Measurements from ENCODE around the gene INPP5A. TPM values are rescaled to one million over a fixed set of nuclear protein-coding genes. Genes with fewer than 3 reads are reported as not detected.
"Not testable (repeated sequence)": the region's sequence is repeated elsewhere in the genome, so short reads cannot be mapped to it uniquely, and the experiment has no call there.

The INPP5A gene
- total and polyA plus RNA-seq, 10 of the 15 experiments (the other 5 are each of a cell fraction or from before 2014, with no cell fraction given): 0.52 to 15.0 (median 6.3) TPM

DNA sequence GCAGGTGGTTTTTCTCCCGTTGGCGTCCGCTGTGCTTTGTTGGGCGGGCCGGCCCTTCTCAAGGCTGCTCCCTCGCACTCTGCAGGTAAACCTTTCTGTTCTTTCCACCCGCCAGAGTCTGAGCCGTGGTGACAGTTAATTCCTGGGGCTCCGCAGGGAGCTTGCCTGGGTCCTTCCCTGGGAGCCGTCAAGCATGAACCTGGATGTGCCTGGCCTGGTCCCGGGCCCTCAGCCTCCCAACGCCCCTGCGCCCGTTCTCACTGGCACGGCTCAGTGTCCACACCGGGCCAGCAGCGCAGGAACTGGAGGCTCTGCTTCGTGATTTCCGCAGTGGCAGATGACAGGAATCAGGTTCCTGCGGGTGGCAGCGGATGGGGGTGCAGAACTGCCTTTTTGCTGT is 259.3 kb downstream of the INPP5A start:
- FAIRE-seq (no peak), DNase-seq (ENCODE audit: low read depth, low spot score) (no peak), ATAC-seq (no peak)
- H4K20me1 ChIP-seq (ENCODE audit: control insufficient read depth, insufficient read depth): no peaks in the 10 kb centered on the region
- CTCF ChIA-PET: no interaction called here
- H3K4me2 ChIP-seq (ENCODE audit: control insufficient read depth, insufficient read depth): no peak overlapping the region
- POLR2A ChIA-PET: no interaction called here
- H3K4me1 ChIP-seq (ENCODE audit: control insufficient read depth, insufficient read depth, low read length): no peaks in the 10 kb centered on the region
- no peak overlapping the region for H3K27ac ChIP-seq (ENCODE audit: control insufficient read depth, insufficient read depth)
- H3K4me3 ChIP-seq: no peak overlapping the region
- H3K36me3 ChIP-seq (ENCODE audit: control insufficient read depth in 2 of 2, insufficient read depth in 2 of 2, low read length in 1 of 2): no peaks in the 10 kb centered on the region
- WGBS (ENCODE audit: insufficient coverage, insufficient replicate concordance, low lambda C conversion rate, missing lambda C conversion rate): 80% methylated on average over 21 of the region's 21 CpGs
- peaks cover 2% of the 10 kb centered on the region; the same call in 1 of the 3 replicates for H3K9me3 ChIP-seq (replicated peaks; ENCODE audit: control insufficient read depth, insufficient read depth, low read length)
- RAD21 ChIA-PET (ENCODE audit: unreplicated experiment): no interaction called here
- in situ Hi-C loops (cut with MboI): no loop called here
- intact Hi-C loops (cut with micrococcal nuclease; ENCODE audit: unreplicated experiment): no loop called here
- SMC1A ChIA-PET (ENCODE audit: uncharacterized antibody, unreplicated experiment): no interaction called here
- no peak overlapping the region for H3K9ac ChIP-seq (ENCODE audit: control insufficient read depth, insufficient read depth, low read length)
- no peak overlapping the region for H2AFZ ChIP-seq (ENCODE audit: control insufficient read depth, low read depth, low read length)
- H3K27me3 ChIP-seq (replicated peaks in 1 of 2; ENCODE audit: control insufficient read depth in 2 of 2, insufficient read depth in 2 of 2, low read length in 1 of 2): no peaks in the 10 kb centered on the region
- H3K79me2 ChIP-seq (ENCODE audit: control insufficient read depth, insufficient read depth, low read length): no peaks in the 10 kb centered on the region
- TF ChIP-seq RUNX3 (IDR thresholded peaks at IDR 0.05; ENCODE audit: low read length) (no peak), POLR2A (IDR thresholded peaks at IDR 0.05; ENCODE audit: low read depth, low read length) (no peak), CHD1 (IDR thresholded peaks at IDR 0.05; ENCODE audit: low read depth, low read length) (no peak), RELA (IDR thresholded peaks at IDR 0.05; ENCODE audit: borderline replicate concordance, partially characterized antibody) (no peak), CHD4 (IDR thresholded peaks at IDR 0.05) (no peak), CBX3 (IDR thresholded peaks at IDR 0.05; ENCODE audit: borderline replicate concordance, low read depth) (no peak), SP1 (IDR thresholded peaks at IDR 0.05; ENCODE audit: low read depth, low read length) (no peak), SRF (IDR thresholded peaks at IDR 0.05; ENCODE audit: low read depth in 2 of 2, low read length in 2 of 2) (no peak), FOXM1 (IDR thresholded peaks at IDR 0.05; ENCODE audit: low read depth, low read length) (no peak), CREM (IDR thresholded peaks at IDR 0.05; ENCODE audit: low read depth) (no peak), BMI1 (IDR thresholded peaks at IDR 0.05; ENCODE audit: borderline replicate concordance) (no peak), RB1 (IDR thresholded peaks at IDR 0.05; ENCODE audit: borderline replicate concordance) (no peak), NFYB (IDR thresholded peaks at IDR 0.05; ENCODE audit: insufficient read depth, low read depth, low read length) (no peak), GATAD2B (conservative IDR thresholded peaks at IDR 0.05; ENCODE audit: low read depth) (no peak), POLR2AphosphoS2 (IDR thresholded peaks at IDR 0.05; ENCODE audit: low read depth, low read length) (no peak), ZNF217 (IDR thresholded peaks at IDR 0.05) (no peak), SUZ12 (IDR thresholded peaks at IDR 0.05; ENCODE audit: unreplicated experiment) (no peak), SIX5 (IDR thresholded peaks at IDR 0.05; ENCODE audit: low read depth, low read length, severe bottlenecking) (no peak), NR2C2 (IDR thresholded peaks at IDR 0.05; ENCODE audit: borderline replicate concordance, control insufficient read depth, insufficient read length, low read depth) (no peak)
- no TSS peak for BruUV-seq (replicated peaks)

DNA sequence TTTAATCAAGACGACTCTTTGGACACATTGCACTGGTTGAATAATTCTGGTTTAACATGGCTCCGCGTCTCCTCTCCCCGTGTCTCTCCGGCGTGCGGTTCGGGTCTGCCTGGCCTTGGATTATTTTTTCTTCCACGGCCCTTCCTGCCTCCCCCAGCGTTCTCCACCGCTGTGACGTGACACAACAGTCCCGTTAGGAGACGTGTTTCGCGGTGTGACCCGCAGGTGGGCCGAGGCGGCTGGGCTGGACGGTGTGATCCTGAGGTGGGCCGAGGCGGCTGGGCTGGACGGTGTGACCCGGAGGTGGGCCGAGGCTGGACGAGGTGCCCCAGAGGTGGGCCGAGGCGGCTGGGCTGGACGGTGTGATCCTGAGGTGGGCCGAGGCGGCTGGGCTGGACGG is 260.4 kb downstream of the INPP5A start:
- DNase-seq (ENCODE audit: low read depth, low spot score); POLR2A ChIA-PET; H3K9ac ChIP-seq (ENCODE audit: control insufficient read depth, insufficient read depth, low read length); H3K36me3 ChIP-seq (ENCODE audit: control insufficient read depth in 2 of 2, insufficient read depth in 2 of 2, low read length in 1 of 2); H3K27me3 ChIP-seq (replicated peaks in 1 of 2; ENCODE audit: control insufficient read depth in 2 of 2, insufficient read depth in 2 of 2, low read length in 1 of 2); FAIRE-seq; H3K79me2 ChIP-seq (ENCODE audit: control insufficient read depth, insufficient read depth, low read length); intact Hi-C loops (cut with micrococcal nuclease; ENCODE audit: unreplicated experiment); H3K4me3 ChIP-seq; H2AFZ ChIP-seq (ENCODE audit: control insufficient read depth, low read depth, low read length); in situ Hi-C loops (cut with MboI); H4K20me1 ChIP-seq (ENCODE audit: control insufficient read depth, insufficient read depth); RAD21 ChIA-PET (ENCODE audit: unreplicated experiment); CTCF ChIA-PET; H3K9me3 ChIP-seq (replicated peaks; ENCODE audit: control insufficient read depth, insufficient read depth, low read length); H3K4me2 ChIP-seq (ENCODE audit: control insufficient read depth, insufficient read depth); ATAC-seq; H3K4me1 ChIP-seq (ENCODE audit: control insufficient read depth, insufficient read depth, low read length); SMC1A ChIA-PET (ENCODE audit: uncharacterized antibody, unreplicated experiment); BruUV-seq (replicated peaks); H3K27ac ChIP-seq (ENCODE audit: control insufficient read depth, insufficient read depth): not testable (repeated sequence)
- WGBS (ENCODE audit: insufficient coverage, insufficient replicate concordance, low lambda C conversion rate, missing lambda C conversion rate): 69% methylated on average over 28 of the region's 32 CpGs

Data from GM12878 (cell line).